Mesangial cell (primary cell): ENCODE results near the gene RADX. TPM values are rescaled to one million over a fixed set of nuclear protein-coding genes. Genes with fewer than 3 reads are reported as not detected.

Source experiments
- total RNA-seq: library from RNA; depleted of rRNA; stranded (reverse); fragments of >200 nt; gene quantifications from 2 replicates; pipeline ENCODE4 v1.2.3, GENCODE V29; 2015

RADX gene
- total RNA-seq: 0.65 and 0.76 TPM in 2 replicates

DNA sequence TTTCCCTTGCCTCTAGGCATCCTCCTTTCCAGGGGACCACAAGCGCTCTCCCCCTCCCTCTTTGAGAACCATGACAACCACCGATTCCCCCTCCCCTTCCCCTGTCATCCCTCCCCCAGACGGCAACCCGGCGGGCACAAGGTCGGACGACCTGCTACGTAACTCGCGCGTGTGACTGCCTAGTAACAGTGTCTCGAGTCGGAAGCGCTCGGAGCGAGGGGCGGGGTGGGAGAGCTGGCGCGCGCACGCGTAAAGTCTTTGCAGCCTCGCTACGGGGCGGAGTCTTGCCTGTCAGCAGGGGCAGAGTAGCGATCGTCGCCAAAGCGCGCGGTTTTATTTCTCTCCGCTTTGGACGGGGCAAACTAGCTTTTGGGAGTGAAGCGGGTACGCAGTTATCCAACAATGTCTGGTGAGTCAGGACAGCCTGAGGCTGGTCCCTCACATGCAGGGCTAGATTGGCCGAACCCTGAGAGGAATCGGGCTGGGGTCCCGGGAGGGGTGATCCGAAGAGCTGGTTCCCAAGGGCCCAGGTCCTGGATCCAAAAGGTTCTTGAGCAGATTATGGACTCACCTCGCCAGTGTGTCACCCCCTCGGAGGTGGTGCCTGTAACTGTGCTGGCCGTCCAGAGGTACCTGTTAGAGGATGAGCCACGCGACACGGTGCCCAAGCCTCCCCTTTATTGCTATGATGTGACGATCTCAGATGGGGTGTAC lies at the start of gene RADX:
TSS of gene RADX (plus strand) at position 300 of the 714 bp plus-strand sequence. CDS start at position 403, 103 bp downstream.

DNA sequence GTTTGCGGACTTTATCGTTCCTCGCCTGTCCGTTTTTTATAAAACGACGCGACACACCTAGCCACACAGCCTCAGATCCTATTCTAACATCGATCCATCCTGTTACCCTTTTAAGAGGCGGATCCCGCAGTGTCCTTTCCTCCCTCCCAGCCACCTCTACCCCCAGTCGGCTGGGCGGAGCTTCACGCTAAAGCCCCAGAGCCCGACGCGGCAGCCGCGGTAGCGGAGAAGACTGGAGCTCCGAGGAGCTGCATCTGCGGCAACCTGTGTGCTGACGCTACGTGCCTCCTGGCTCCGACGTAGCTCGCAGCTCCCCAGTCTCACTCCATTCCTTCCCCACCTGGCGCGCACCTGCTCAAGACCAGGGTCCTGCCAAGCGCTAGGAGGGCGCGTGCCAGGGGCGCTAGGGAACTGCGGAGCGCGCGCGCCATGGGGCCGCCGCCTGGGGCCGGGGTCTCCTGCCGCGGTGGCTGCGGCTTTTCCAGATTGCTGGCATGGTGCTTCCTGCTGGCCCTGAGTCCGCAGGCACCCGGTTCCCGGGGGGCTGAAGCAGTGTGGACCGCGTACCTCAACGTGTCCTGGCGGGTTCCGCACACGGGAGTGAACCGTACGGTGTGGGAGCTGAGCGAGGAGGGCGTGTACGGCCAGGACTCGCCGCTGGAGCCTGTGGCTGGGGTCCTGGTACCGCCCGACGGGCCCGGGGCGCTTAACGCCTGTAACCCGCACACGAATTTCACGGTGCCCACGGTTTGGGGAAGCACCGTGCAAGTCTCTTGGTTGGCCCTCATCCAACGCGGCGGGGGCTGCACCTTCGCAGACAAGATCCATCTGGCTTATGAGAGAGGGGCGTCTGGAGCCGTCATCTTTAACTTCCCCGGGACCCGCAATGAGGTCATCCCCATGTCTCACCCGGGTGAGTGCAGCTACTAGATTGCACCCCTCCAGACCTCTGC lies 115.0 kb downstream of the RADX start, which contains the start of gene RNF128:
TSS of gene RNF128 (plus strand) at position 217 of the 953 bp plus-strand sequence. CDS start at position 430, 213 bp downstream.

Other genes with a start within 250 kb of the RADX start
- 3.3 and 11.2 TPM in 2 replicates for gene RNF128, start 114.7 kb downstream of the RADX start, total RNA-seq
- 1.9 and 2.4 TPM in 2 replicates for gene TBC1D8B, start 190.7 kb downstream of the RADX start, total RNA-seq